Spleen (tissue), 11 donors: ENCODE data around the gene C22orf39. TPM values are rescaled to one million over a fixed set of nuclear protein-coding genes. Genes with fewer than 3 reads are reported as not detected.

Experiments
- DNase-seq: peaks from one replicate; pipeline ENCODE4 v3.0.0-alpha.2; 2020
- H3K27ac ChIP-seq, 8 donors: fragments of 200-600 bp; sonication (generic) in 7 of 8; 1 replicate in 4 of 8; 2 replicates in 4 of 8; pipeline versions ENCODE4 v1.5.0 to v1.8.0; 2016 to 2021; ENCODE audit warnings: inconsistent platforms in 4 of 8, mild to moderate bottlenecking in 4 of 8, moderate library complexity in 1 of 8
- H3K27me3 ChIP-seq, 7 donors: fragments of 200-600 bp; sonication (generic) in 6 of 7; replicated peaks in 1 of 7; 1 replicate in 4 of 7; 2 replicates in 3 of 7; pipeline versions ENCODE4 v1.5.0 to v1.8.0; 2016 to 2021; ENCODE audit warnings: inconsistent platforms in 3 of 7, mild to moderate bottlenecking in 1 of 7
- H3K36me3 ChIP-seq, 6 donors: fragments of 200-600 bp; sonication (generic) in 5 of 6; 1 replicate in 4 of 6; 2 replicates in 2 of 6; pipeline versions ENCODE4 v1.5.0 to v1.8.0; 2016 to 2021; ENCODE audit warnings: inconsistent platforms in 2 of 6
- H3K4me1 ChIP-seq, 6 donors: fragments of 200-600 bp; sonication (generic) in 5 of 6; 1 replicate in 3 of 6; 2 replicates in 3 of 6; pipeline versions ENCODE4 v1.5.0 to v1.8.0; 2016 to 2021; ENCODE audit warnings: inconsistent platforms in 3 of 6
- H3K4me3 ChIP-seq, 8 donors: fragments of 200-600 bp; sonication (generic) in 7 of 8; 1 replicate in 4 of 8; 2 replicates in 4 of 8; pipeline versions ENCODE4 v1.5.0 to v1.8.0; 2016 to 2021; ENCODE audit warnings: inconsistent platforms in 4 of 8, mild to moderate bottlenecking in 4 of 8, moderate library complexity in 2 of 8
- H3K9me3 ChIP-seq, 8 donors: fragments of 200-600 bp; sonication (generic) in 7 of 8; 1 replicate in 4 of 8; 2 replicates in 4 of 8; pipeline versions ENCODE4 v1.5.0 to v1.8.0; 2016 to 2021; ENCODE audit warnings: inconsistent platforms in 4 of 8
- CTCF ChIP-seq, 11 experiments: fragments of 200-600 bp in 7 of 11; fragments of 450-650 bp in 4 of 11; sonication (generic) in 4 of 11; IDR thresholded peaks in 8 of 11; conservative IDR thresholded peaks in 3 of 11; 1 replicate in 7 of 11; 2 replicates in 4 of 11; pipeline versions ENCODE4 v1.4.0 to v1.8.0; 2016 to 2021; ENCODE audit warnings: antibody characterized with exemption in 11 of 11, inconsistent platforms in 4 of 11, mild to moderate bottlenecking in 1 of 11
- POLR2A ChIP-seq, 3 donors: fragments of 450-650 bp; IDR thresholded peaks; one replicate each; pipeline ENCODE4 v1.5.1; 2017; ENCODE audit warnings: antibody characterized with exemption in 3 of 3, mild to moderate bottlenecking in 1 of 3
- POLR2AphosphoS5 ChIP-seq, 3 donors: sonication (generic); formaldehyde crosslinking; IDR thresholded peaks; one replicate each; pipeline ENCODE4 v1.5.1; 2017; ENCODE audit warnings: antibody characterized with exemption in 3 of 3
- WGBS, 5 donors: extraction: QIAGEN DNeasy Blood & Tissue Kit in 3 of 5; methylation state at CpG; one replicate each; pipeline versions ENCODE4 v1.1.5 to v1.1.7; 2013 to 2018; 5-methylcytosine and 5-hydroxymethylcytosine counted together
- intact Hi-C: fragments of 100-400 bp; cut with DNase I; formaldehyde crosslinking; loops from one replicate; pipeline ENCODE4 v1.15.0; 2023; ENCODE audit warnings: low total_unique reads
- polyA plus RNA-seq, 3 donors: library from polyadenylated mRNA; stranded (reverse); fragments of 200-250 nt; gene quantifications; one replicate each; pipeline ENCODE4 v1.2.1, GENCODE V29; 2013
- total RNA-seq, 7 donors: library from RNA; depleted of rRNA in 3 of 7; stranded (reverse); fragments of >200 nt in 3 of 7; fragmentation: NEBNext Ultra II Directional in 4 of 7; extraction: Animal tissue kit (Norgen Biotek cat#: 25700) in 4 of 7; gene quantifications; one replicate each; pipeline versions ENCODE4 v1.1.0 to v1.2.1, GENCODE V29; 2016 to 2021
- donor health status: healthy with polysubstance abuse.
- donor health status: DM: no; HTN: no; CAD: no; lungs with moderate emphysema.
- donor health status: DM: no; HTN: no; CAD: no.
- donor health status: Bipolar disorder and iron deficiency.
- donor health status: healthy.
- donor health status: DM: no; HTN: no; CAD: no.
- donor health status: DM: yes; HTN: yes; CAD: no.

Gene C22orf39
- total and polyA plus RNA-seq, 10 donors, result 28.8 to 48.8 (median 37.6) TPM

DNA sequence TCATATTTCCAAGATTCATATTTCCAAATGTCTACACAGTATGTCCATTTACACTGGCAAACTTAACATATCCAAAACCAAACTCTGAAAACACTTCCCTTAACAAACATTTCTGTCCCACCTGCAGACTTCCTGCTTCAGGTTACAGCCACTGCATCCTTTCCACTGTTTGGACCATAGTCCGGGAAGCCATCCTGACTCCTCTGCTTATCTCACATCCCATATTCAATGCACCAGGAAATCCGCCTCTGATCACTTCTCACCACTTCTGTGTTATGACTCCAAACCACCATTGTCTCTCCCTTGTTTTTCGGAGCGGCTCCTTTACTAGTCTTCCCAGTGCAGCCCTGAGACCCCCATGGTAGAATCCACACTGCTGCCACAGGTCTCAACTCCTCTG lies 46.0 kb downstream of the C22orf39 start:
- intact Hi-C loops, result no loop called here
- H3K9me3 ChIP-seq, result no peaks in the 10 kb centered on the region
- TF ChIP-seq POLR2AphosphoS5 (IDR thresholded peaks at IDR 0.05) (no peak), POLR2A (IDR thresholded peaks at IDR 0.05) (no peak), CTCF (IDR thresholded peaks at IDR 0.05 in 8 of 11, conservative IDR thresholded peaks at IDR 0.05 in 3 of 11) (no peak)
- peaks cover 0 to 97% (median 49%) of the 10 kb centered on the region in 6 donors for H3K36me3 ChIP-seq
- no peak overlapping the region for H3K27ac ChIP-seq
- H3K27me3 ChIP-seq, result no peaks in the 10 kb centered on the region
- H3K4me1 ChIP-seq, result no peaks in the 10 kb centered on the region
- WGBS, 5 donors, result 94 to 98% (median 97%) methylated on average over 4 of the region's 4 CpGs
- DNase-seq, result no peak
- no peak overlapping the region for H3K4me3 ChIP-seq

DNA sequence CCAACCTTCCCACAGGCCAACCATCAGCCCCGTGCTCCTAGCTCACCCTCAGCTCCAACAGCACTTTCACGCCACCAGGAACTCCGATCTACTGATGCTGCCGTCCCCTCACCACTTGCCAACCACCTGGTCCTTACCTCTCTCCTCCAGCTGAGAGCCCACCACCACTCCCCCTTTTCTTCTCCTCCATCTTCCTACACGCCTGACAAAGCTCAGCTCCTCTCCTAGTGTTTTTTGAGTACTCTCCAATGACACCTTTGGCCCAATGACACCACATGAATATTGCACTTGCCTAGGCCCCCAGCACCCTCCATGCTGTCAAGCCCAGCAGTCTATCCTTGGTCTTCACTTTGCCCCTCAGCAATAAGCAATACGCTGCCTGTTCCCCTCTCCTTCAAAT lies 46.6 kb downstream of the C22orf39 start:
- 95 to 98% (median 97%) methylated on average over 6 of the region's 6 CpGs for WGBS, 5 donors
- H3K36me3 ChIP-seq, result peaks cover 1 to 97% (median 50%) of the 10 kb centered on the region in 6 donors
- no peak for DNase-seq
- no peaks in the 10 kb centered on the region for H3K27me3 ChIP-seq
- no peak overlapping the region for H3K4me3 ChIP-seq
- no peaks in the 10 kb centered on the region for H3K4me1 ChIP-seq
- no peak for TF ChIP-seq CTCF (IDR thresholded peaks at IDR 0.05 in 8 of 11, conservative IDR thresholded peaks at IDR 0.05 in 3 of 11)
- TF ChIP-seq POLR2AphosphoS5 (IDR thresholded peaks at IDR 0.05), result no peak
- no peak for TF ChIP-seq POLR2A (IDR thresholded peaks at IDR 0.05)
- H3K27ac ChIP-seq, result no peak overlapping the region
- intact Hi-C loops, result no loop called here
- no peaks in the 10 kb centered on the region for H3K9me3 ChIP-seq

- intact Hi-C loops, result no loop called here
- Histone ChIP-seq H3K9me3 (no peaks in the 10 kb centered on the region), H3K4me3 (no peak overlapping the region), H3K27me3 (no peaks in the 10 kb centered on the region), H3K4me1 (no peaks in the 10 kb centered on the region), H3K27ac (no peak overlapping the region), H3K36me3 (peaks cover 3 to 100% (median 62%) of the 10 kb centered on the region in 6 donors)
- WGBS, 5 donors, result 78 to 98% (median 96%) methylated on average over 2 of the region's 2 CpGs
- TF ChIP-seq POLR2AphosphoS5 (IDR thresholded peaks at IDR 0.05), result no peak
- no peak for TF ChIP-seq CTCF (IDR thresholded peaks at IDR 0.05 in 8 of 11, conservative IDR thresholded peaks at IDR 0.05 in 3 of 11)
- TF ChIP-seq POLR2A (IDR thresholded peaks at IDR 0.05), result no peak
- DNase-seq, result no peak
Observed at GRCh38 chr22:19398652-19399051, 48.9 kb downstream of the C22orf39 start.

- no peaks in the 10 kb centered on the region for H3K4me1 ChIP-seq
- intact Hi-C loops, result no loop called here
- H3K27ac ChIP-seq, result no peak overlapping the region
- no peak for DNase-seq
- 84 to 91% (median 87%) methylated on average over 6 of the region's 6 CpGs for WGBS, 5 donors
- H3K36me3 ChIP-seq, result peaks cover 3 to 100% (median 66%) of the 10 kb centered on the region in 6 donors
- no peaks in the 10 kb centered on the region for H3K9me3 ChIP-seq
- H3K4me3 ChIP-seq, result no peak overlapping the region
- no peaks in the 10 kb centered on the region for H3K27me3 ChIP-seq
- no peak for TF ChIP-seq POLR2A (IDR thresholded peaks at IDR 0.05)
- no peak for TF ChIP-seq CTCF (IDR thresholded peaks at IDR 0.05 in 8 of 11, conservative IDR thresholded peaks at IDR 0.05 in 3 of 11)
- no peak for TF ChIP-seq POLR2AphosphoS5 (IDR thresholded peaks at IDR 0.05)
Observed at GRCh38 chr22:19398206-19398605, 49.3 kb downstream of the C22orf39 start.
